ENCODE data around the gene CD40LG.

DNA sequence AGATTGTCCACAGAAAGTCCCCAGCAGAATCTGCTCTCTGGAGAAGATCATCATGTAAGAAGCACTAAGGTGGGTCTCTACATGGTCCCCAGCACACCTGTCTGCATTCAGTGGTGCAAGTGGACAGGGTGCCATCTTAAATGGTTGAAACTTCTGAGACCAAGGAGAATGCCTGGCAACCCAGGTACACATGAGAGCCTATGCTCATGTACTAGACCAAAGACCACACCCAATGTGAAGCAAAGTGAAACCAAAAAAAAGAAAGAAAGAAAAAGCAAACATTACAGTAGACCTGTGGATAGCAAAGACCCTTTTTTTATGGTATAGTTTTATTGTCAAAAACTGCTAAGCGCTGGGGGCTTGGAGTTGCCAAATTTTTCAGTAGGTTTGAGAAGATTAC is 15.0 kb downstream of the CD40LG start:
- TF ChIP-seq, protein P1, sequence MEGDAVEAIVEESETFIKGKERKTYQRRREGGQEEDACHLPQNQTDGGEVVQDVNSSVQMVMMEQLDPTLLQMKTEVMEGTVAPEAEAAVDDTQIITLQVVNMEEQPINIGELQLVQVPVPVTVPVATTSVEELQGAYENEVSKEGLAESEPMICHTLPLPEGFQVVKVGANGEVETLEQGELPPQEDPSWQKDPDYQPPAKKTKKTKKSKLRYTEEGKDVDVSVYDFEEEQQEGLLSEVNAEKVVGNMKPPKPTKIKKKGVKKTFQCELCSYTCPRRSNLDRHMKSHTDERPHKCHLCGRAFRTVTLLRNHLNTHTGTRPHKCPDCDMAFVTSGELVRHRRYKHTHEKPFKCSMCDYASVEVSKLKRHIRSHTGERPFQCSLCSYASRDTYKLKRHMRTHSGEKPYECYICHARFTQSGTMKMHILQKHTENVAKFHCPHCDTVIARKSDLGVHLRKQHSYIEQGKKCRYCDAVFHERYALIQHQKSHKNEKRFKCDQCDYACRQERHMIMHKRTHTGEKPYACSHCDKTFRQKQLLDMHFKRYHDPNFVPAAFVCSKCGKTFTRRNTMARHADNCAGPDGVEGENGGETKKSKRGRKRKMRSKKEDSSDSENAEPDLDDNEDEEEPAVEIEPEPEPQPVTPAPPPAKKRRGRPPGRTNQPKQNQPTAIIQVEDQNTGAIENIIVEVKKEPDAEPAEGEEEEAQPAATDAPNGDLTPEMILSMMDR (conservative IDR thresholded peaks at IDR 0.05; ENCODE audit: low read length): no peak
- no peak for TF ChIP-seq EZH2phosphoT487 (IDR thresholded peaks at IDR 0.05; ENCODE audit: borderline replicate concordance, low read depth, low read length)

All from OCI-LY7 (cell line).